Embryonic facial prominence (tissue), 1 donor: Measurements from ENCODE around the gene HSD11B1L.

Experiments used
- DNase-seq: peaks from one replicate; pipeline ENCODE4 v3.0.0-alpha.2; 2016; ENCODE audit errors: extremely low spot score

The HSD11B1L gene

DNA sequence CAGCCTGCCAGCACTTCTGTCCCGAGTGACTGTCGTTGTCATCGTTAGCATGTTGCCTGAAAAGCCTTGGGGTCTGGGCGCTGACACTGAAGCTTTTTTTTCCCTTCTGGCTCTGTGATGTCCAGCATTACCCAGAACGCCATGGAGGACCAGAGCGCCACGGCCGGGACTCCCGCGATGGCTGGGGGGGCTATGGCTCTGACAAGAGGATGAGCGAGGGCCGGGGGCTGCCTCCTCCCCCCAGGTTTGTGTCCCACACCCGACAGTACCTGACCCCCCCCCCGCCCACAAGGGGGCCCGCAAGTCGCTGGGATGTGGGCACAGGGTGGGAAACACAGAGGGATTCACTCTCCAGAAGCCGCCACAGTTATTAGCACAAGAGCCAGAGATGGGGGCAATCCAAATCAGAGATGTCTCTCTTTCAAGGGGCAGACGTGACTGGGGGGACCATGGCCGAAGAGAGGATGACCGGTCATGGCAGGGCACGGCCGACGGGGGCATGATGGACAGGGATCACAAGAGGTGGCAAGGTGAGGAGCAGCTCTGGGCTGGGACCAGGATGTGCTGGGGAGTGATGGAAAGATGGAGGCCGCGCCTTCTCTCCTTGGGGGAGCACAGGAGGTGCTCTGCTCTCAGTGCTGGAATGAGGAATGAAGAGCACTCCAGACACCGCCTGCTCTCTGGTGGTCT, 13.8 kb upstream of the HSD11B1L start:
- DNase-seq = no peak

GRCh38 chr19:5667751-5668271, 13.0 kb upstream of the HSD11B1L start:
- DNase-seq = no peak

DNA sequence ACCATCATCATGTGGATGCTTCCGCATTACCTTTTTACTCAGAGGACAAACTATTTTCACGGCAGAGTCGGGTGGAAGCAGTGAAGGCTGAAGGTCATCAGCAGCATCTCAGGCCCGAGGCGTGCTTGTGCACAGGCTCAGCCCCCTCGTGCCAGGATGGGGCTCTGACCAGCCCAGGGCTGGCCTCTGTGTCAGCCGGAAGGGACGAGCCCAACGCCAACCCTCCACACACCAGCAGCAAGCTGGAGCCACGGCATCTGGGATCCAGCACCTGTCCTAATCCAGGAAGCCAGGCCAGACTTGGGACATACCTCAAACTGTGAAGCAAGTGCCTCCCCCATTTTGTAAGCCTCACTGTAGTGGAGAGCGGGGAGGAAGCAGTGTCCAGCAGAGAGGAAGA, 11.6 kb upstream of the HSD11B1L start:
- no peak for DNase-seq

DNA sequence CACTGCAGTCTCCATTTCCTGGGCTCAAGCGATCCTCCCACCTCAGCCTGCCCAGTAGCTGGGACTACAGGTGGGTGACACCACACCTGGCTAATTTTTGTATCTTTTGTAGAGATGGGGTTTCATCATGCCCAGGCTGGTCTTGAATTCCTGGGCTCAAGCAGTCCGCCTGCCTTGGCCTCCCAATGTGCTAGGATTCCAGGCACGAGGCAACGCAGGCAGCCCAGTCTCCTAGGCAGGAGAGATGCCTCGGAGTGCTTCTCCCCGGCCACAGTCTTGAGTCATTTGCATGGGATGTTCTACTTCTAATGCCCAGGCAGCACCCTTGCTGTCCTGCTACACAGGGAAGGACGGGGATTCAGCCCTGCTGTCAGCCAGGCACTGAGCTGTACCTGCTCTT, 9.2 kb upstream of the HSD11B1L start:
- DNase-seq = no peak

- no peak for DNase-seq
These were observed 7.9 kb upstream of the HSD11B1L start for GRCh38 chr19:5672708-5673459.

- DNase-seq = no peak
These were observed 7.1 kb upstream of the HSD11B1L start for GRCh38 chr19:5673752-5674151.

DNA sequence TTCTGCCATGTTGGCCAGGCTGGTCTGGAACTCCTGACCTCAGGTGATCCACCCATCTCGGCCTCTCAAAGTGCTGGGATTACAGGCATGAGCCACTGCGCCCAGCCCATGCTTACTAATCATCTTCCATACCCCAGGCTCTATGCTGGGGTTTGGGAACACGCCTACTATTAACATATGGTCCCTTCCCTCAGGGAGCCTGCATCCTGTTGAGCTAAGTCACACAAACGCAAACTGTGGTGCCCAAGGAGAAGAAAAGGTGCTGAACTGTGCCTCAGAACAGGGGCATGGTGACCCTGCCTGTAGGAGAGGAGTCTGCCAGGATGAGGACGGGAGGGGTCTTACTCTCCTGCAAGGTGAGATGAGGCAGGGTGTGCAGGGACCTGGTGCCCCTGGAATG, 6.1 kb upstream of the HSD11B1L start:
- DNase-seq = no peak

DNA sequence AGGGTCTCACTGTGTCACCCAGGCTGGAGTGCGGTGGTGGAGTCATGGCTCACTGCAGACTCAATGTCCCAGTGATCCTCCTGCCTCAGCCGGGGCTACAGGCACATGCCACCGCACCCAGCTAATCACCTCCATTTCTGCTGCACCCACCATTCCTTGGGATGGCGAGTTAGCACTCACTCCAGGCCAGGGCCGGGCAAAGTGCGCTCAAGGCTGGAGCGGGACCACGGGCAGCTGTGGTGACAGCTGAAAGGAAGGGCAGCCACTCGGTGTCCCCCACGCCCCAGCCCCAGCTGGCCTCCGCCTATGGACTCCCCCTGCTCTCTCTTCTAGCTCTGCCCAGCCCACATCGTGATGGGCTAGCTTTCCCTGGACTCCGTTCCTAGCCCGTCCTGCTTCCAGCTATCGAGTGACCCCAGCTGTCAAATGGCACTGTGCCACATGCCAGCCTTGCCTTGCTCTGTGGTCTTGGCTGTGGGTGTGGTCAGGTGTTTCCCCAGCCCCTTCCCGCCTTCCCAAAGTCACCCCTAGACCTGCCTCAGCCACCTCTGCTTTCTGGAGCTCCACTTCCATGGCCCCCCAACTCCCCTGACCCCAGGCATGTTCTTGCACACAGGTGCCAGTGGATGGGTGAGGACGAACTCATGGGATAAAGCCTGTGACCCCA, 4.6 kb upstream of the HSD11B1L start:
- DNase-seq = no peak

DNA sequence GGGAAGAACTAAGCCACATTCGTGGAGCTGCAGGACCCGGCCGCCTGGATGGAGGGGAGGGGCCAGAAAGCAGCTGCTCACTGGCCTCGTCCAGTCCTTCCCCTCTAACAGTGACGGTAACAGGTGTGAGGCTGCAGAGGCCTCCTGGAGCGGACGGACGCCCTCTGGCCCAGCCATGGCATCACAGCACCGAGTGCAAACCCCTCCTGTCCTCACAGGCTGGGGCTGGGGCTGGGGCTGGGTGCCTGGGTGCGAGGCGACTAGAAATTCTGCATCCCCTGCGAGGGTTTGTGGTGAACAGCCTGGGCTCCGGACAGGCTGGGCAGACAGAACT, 4.1 kb upstream of the HSD11B1L start:
- no peak for DNase-seq

GRCh38 chr19:5677136-5677535, 3.7 kb upstream of the HSD11B1L start:
- no peak for DNase-seq

- DNase-seq = no peak
These were observed 3.2 kb upstream of the HSD11B1L start for GRCh38 chr19:5677580-5677979.

DNA sequence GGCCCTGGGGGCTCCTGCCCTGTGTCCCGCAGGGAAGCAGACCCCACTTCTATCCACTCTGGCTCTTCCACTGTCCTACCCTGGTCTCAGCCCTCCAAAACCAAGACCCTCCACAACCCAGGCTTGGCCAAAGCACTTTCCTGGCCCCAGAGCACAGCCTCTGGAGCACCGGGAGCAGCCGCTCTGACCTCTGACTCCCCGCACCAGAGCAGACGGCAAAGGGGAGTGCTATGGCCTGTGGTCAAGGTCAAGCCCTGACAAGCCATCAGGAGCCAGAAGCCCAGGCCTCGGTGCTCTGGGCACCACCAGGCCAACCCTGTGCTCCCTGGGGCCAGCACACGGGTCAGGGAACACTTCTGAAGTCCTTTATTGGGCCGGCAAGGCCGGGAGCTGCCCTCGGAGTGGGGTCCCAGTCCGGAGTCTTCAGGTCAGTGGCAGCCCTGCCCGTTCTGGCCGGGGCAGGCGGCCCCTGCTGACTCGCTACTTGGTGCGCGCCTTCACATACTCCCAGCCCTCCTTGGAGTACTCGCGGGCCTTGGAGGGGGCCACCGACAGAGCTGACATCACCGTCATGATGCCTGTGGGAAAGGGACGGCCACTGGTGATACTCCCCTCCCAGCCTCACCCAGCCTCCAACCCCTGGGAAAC, 2.6 kb upstream of the HSD11B1L start:
- DNase-seq = no peak

GRCh38 chr19:5679289-5680083, 1.3 kb upstream of the HSD11B1L start:
- DNase-seq = no peak

GRCh38 chr19:5680084-5680436, 767 bp upstream of the HSD11B1L start:
- DNase-seq = no peak

DNA sequence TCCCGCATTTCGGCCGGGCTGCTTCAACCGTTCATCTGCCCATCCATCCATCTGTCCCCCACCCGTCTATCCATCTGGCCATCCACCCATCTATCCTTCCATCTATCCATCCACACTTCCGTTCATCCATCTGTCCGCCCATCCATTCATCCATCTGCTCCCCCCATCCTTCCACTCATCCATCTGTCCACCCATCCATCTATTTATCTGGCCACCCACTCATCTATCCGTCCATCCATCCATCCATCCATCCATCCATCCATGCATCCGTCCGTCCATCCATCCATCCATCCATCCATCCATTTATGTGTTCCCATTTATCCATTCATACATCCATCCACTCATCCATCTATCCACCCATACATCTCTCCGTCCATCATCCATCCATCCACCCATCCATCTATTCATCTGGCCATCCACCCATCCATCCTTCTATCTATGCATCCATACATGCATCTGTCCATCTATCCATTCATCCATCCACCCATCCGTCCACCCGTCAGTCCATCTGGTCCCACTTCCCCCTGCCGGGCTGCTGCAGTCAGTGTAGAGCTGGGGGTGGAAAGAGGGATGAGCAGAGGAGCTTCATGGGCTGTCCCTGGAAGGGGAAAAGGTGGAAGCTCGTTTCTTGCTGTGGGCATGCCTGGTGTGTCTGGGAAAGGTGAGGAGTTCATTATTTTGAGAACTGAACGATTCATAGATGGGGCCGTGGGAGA, 722 bp downstream of the HSD11B1L start:
- DNase-seq = no peak

GRCh38 chr19:5682107-5682482, 1.3 kb downstream of the HSD11B1L start:
- DNase-seq = no peak

- no peak for DNase-seq
These were observed 2.5 kb downstream of the HSD11B1L start for GRCh38 chr19:5683177-5683886.

DNA sequence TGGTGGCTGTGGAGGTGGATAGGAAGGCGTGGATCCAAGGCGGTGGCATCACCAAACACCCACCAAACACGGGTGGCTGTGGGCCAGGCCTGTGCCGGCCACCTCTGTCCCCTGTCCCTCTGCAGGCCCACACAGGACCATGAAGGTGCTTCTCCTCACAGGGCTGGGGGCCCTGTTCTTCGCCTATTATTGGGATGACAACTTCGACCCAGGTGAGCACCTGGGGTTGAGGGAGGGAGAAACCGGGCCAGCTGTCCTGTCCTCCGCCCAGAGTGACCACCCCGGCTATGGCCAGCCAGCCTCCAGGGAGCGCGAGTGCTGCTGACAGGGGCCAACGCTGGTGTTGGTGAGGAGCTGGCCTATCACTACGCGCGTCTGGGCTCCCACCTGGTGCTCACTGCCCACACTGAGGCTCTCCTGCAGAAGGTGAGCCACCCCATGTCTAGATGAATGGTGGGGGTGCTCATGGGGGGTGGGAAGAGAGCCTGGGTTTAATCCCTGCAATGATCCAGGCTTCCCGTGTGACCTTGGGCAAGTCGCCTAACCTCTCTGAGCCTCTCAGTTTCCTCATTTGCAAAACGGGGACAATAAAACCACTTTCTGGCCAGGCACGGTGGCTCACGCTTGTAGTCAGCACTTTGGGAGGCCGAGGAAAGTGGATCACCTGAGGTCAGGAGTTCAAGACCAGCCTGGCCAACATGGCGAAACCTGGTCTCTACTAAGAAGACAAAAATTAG, 4.0 kb downstream of the HSD11B1L start:
- DNase-seq = no peak

DNA sequence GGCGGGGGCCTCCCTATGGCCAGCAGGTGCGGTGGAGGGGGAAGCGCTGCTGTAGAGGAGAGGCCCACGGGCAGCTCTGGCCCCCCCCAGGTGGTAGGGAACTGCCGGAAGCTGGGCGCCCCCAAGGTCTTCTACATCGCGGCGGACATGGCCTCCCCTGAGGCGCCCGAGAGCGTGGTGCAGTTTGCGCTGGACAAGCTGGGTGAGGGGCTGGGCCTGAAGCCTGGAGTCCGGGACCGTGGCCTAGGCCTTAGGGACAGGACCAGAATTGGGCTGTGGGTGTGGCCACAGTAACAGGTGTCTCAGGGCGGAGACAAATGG, 5.5 kb downstream of the HSD11B1L start:
- no peak for DNase-seq
